ENCODE data around the gene ALOX15.
"Not testable (repeated sequence)": the region's sequence is repeated elsewhere in the genome, so short reads cannot be mapped to it uniquely, and the experiment has no call there.

ALOX15 gene

DNA sequence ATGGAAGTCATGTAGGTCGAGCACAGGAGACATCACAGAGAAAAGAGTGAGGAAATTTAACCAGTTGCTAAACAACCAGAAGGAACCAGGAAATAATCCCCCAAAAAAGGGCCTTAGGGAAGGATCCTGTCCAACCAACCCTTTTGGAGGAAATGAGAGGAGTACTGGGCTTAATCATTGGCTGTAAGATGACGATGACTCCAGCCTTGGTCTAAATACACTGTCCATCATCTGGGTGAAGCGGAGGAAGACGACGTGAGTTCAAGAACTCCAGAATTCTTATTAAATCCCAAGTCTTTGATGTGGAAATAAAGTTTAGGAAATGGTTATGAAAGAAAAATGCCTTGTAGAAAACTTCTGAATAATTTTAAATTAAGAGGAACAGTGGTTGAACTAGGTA, 11.5 kb upstream of the ALOX15 start:
- DNase-seq (ENCODE audit: low spot score), result no peak

DNA sequence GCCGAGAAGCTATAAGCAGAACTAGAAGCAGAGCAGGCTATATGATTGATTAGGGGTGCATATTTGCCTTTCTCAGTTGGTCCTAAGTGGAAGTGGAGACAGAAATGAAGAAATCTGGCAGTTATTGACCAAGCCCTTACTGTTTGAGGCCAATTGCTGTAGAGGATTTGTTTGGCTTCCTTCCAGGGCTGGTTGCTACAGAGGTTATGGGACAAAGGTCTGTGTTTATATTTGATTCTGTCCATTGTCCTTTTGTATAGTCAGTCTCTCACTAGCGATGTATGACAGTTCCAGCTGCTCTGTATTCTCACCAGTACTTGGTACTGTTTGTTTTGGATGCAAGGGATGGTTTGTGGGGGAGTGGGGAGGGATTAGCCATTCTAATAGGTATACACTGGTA, 7.3 kb upstream of the ALOX15 start:
- DNase-seq (ENCODE audit: low spot score), result no peak

DNA sequence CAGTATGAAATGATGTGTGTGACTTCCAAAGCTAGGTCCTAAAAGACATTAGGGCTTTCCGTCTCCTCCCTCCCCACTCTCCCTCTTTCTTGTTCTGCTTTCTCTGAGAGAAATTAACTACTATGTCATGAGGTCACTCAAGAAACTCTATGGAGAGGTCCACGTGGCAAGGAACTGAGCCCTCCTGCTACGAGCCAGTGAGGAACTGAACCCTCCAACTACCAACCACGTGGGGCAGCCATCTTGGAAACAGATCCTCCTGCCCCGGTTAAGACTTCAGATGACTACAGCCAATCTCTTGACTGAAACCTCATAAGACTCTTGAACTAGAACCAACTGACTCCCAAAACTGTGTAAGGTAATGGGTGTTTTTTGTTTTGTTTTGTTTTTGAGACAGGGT, 4.2 kb upstream of the ALOX15 start:
- no peak for DNase-seq (ENCODE audit: low spot score)

DNA sequence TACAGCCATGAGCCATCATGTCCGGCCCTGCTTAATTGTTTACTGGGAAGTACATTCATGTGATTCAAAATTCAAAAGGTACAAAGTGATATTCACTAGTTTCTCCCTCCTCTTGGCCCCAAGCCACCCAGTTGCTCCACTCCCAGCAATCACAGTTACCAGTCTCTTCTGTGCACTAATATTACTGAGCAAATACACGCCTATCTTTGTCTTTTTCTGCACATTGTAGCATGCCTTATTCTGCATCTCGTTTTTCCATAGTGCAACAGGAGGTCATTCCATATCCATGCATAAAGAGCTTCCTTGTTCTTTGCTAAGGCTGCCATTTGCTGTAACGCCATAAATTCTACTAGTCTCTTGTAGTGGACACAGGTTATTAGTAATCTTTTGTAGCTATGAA, 2.2 kb upstream of the ALOX15 start:
- DNase-seq (ENCODE audit: low spot score), result no peak

DNA sequence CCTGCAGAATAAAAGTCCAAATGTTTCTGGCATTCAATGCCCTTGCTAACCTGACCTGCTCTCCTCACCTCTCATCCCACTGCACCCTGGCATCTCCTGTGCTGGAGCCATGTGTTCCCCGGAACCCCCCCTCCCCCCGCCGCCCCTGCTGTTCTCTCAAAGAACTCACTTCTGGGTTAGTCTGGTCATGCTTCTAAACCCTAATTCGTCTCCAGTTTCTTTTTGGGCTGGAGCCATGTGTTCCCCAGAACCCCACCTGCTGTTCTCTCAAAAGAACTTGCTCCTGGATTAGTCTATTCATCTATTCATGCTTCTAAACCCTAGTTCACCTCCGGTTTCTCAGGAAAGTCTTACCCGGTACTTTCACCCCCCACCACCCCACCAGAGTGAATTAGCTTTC, 808 bp upstream of the ALOX15 start:
- no peak for DNase-seq (ENCODE audit: low spot score)

DNA sequence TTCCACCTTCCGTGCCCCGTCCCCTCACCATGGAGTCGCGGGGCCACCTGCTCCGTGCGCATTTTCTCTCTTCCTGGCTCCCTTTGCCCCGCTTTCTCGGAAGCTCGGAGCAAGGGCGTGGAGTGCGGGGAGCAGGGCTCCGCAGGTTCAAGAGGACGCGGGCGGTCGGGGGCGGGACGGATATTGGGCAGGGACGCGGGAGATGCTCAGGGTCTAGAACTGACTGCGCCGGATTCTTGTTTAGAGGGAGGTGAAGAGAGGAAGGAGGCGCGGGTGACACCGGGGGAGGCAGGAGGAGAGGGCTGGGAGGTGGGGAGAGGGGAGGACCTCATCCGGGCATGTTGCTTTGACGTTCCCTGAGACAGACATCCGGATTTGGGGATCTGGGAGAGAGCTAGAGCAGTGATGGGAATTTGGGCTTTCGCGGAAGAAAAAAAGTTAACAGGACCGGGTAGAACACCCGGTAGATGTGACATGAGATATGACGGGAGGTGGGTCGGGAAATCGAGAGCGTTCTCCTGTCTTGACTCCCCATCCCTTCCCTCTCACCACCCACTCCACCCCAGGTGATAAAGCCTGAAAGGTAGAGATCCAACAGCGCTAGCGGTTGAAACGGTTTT, 799 bp downstream of the ALOX15 start:
- not testable (repeated sequence) for DNase-seq (ENCODE audit: low spot score)

DNA sequence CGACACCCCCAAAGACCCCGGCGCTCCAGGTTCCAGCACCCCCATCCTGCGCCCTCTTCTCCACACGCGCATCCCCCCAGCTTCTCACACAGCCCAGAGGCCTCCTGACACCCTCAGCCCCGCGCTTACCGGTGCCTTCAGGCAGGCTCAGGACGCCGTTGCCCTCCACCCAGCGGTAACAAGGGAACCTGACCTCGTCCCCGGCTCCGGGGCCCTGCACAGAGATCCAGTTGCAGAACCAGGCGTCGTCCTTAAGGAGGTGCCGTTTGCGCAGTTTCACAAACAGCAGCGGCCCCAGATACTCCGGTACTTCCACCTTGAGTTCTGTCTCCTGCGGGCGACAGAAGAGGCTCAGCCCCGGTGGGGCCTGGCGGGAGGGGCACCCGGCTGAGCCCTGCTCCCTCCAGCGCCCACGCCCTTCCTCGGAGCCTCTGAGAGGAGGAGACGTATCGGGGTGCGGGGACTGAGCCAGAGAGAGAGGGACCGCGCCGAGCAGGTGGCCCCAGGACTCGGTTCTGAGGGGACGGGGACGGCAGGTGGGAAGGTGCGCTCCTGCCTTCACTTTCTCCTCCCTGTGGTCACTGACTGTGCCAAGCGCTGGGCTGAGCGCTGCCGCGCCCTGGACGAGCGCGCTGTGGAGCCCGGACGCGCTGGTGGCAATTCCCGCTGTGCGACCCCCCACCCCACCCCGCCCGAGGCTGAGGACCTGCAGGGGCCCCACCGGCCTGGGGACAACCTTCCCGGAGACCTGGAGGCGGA, 2.0 kb downstream of the ALOX15 start:
- peak; percentile 86 for DNase-seq (ENCODE audit: low spot score)

DNA sequence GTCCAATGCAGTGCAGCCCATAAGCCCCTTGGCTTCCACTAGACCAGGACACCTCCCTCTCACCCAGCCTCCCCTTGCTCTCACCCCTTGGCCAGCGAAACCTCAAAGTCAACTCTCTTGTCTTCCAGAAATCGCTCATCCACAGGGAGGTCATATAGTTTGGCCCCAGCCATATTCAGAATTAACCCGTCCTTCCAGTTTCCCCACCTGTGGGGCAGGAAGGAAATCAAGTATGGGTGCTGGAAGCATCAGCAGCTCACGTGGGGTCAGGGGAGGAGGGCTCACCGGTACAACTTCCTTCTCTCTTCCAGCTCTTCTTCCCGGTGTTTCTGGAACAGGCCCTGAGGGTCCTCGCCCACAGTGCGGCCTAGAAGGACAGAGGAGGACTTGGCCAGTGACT, 2.7 kb downstream of the ALOX15 start:
- DNase-seq (ENCODE audit: low spot score), result not testable (repeated sequence)

DNA sequence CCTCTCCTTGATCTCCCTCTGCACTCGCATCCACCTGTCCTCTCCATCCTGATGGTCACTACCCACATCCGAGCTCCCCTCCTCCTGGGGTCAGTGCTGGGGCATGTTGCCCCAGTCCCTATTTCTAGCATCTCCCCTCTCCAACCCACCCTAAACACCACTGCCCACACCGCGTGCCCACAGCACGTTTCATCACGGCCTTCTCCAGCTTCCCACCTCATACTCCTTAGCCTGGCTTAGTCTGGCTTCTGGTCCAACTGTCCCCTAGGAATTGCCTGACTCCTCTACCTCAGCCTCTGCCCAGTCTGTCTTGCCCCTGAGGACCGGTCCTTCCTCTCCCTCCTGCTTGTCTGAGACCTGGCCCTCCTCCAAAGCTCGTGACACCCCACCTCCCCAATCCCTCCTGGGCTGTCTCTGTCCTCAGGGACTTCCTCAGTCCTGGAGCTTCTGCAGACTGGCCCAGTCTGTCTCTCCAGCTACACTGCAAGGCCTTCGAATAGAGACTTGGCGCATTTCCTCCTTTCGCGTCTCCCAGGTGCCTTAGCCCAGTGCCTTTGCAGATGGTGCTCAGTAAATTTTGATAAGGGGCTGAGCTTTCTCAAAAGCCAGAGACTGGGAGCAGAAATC, 4.9 kb downstream of the ALOX15 start:
- DNase-seq (ENCODE audit: low spot score), result no peak

DNA sequence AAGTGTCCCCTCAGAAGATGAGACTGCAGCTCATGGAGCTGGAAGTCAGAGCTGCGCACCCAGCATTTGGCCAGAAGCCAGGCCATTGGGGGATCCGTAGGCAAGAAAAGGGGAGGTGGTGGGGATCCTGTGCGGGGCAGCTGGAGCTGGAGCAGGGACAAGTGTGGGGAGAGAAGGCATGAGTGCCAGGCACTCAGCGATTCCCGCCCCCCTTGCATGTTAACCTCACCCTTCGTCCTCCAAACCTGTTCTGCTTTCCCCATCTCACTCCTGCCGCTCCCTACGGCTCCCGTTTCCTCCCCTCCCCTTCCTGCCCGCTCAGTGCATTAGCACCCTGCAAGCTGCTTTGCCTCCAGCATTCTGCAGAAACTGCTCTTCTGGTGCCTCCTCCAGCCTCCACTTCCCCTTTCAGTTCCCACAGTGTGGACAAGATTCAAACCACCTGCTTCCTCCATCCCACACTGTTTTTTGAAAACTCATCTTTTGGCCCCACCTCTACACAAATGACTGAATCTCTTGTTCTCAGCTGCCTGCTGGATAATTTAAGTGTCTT, 5.6 kb downstream of the ALOX15 start:
- DNase-seq (ENCODE audit: low spot score), result no peak

DNA sequence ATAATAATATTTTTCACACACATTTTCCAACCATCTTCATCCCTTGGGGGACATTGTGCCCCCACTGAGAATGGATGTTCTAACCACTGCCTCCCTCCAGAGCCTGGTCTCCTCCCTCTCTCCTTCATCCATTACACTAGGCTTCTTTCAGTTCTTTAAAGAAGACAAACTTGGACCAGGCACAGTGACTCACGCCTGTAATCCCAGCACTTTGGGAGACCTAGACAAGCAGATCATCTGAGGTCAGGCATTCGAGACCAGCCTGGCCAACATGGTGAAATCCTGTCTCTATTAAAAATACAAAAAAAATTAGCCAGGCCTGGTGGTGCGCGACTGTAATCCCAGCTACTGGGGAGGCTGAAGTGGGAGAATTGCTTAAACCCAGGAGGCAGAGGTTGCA, 6.5 kb downstream of the ALOX15 start:
- DNase-seq (ENCODE audit: low spot score), result no peak

DNA sequence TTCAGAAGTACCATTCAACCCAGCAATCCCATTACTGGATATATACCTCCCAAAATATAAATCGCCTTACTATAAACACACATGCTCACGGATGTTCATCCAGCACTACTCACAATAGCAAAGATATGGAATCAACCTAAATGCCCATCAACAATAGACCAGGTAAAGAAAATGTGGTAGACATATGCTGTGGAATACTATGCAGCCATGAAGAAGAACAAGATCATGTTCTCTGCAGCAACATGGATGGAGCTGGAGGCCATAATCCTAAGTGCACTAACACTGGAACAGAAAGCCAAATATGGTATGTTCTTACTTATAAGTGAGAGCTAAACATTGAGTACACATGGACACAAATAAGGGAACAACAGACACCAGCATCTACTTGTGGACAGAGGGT, 7.8 kb downstream of the ALOX15 start:
- DNase-seq (ENCODE audit: low spot score), result no peak

DNA sequence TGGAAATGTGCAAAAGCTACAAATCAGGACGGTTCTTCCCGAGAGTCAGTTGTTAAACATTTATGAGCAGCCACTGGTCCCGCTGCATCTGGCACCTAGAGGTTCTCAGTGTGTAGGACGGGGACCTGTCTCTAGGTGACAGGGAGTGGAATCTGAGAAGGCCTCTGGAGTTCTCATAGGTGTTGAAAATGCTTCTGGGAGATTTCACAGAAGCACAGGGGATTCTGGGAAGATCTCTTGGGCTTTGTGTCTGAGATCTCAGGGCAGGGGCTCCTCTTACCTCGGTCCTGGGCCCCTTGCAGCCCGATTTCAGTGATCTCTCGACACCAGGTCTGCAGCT, 8.9 kb downstream of the ALOX15 start:
- no peak for DNase-seq (ENCODE audit: low spot score)

DNA sequence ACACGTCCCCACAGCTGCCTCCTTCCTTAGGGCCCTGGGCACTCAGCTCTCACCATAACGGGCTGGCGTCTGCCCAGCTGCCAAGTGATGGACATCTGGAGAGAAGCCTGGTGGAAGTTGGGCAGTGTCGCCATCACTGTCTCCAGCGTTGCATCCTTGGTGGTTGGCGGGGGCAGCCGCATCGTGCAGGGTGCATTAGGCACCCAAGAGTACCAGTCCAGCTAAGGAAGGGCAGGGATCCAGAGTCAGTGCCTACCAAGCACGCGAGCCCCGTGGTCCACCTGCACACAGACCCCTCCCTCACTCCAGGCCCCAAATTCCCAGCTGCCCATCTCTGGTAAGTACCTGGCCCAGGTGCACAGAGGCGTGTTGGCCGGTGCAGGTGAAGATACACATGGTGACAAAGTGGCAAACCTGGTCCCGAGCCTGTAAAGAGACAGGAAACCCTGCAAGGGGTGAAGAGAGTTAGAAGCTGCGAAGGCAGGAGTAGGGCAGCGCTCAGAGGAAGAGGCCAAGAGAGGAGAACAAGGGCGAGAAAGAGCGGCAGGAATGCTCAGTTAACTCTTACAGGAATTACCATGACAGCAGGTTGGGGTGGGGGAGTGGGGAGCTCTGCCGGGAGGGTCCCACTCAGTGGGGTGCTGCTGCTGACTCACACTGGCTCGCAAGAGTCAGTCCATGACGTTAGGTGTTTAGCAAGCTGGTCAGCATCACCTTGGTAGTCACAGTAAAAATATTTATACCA, 9.5 kb downstream of the ALOX15 start:
- no peak for DNase-seq (ENCODE audit: low spot score)

DNA sequence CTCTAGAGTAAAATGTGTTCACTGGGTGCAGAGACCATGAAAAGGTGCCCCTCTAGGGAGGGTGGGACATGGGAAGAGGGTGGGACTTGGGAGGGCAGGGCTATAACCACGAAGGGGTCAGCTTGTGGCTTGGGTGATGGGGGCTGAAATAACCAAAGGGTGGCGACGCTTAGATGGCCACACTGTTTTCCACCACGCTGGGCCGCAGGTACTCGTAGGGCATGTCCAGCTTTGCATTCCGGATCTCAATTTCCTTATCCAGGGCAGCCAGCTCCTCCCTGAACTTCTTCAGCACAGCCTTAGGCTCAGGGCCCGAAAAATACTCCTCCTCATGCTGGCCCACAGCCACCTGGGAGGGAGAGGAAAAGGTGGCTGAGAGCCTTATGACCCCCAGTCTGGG, 10.0 kb downstream of the ALOX15 start:
- DNase-seq (ENCODE audit: low spot score), result no peak

DNA sequence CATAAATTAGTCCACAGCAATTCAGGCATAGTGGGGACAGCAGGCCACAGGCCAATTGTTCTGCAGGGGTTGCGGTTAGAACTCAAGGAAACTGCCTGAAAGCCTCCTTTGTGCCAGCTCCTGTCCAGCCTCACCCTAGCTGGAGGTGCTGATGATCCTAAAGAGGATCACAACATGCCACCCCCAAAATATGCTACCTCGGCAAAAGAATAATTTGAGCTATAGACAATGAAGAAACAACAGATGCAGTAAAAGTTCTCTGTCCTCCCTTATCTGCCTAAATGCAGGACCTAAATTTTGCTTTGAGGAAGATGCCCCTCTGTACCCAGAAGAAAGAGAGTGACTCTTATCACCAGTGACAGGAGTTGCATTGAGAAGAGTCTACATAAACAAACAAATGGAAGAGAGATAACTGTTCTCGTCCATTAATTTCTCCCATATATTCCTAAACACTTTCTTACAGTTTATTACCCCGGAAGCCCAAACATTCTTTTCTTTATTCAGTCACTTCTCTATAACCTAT, 14.7 kb downstream of the ALOX15 start:
- no peak for DNase-seq (ENCODE audit: low spot score)

DNA sequence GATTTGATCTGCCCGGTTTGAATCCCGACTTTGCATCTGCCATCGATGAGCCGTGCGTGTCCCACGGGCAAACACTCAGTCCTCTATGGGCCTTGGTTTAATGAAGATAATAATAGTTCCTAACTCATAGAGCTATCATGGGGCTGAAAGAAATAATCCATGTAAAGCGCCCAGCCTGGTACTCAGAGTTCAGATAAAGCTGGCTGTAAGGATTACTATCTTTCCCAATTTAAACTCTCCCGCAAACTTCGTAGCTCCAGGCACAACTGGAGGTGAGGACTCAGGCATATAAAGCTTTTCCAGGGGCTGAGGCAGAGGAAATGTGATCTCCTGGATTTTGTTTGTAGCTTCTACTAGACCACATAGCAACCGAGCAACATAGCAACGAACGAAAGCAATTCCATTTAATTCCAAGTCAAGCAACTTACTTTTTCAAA, 16.3 kb downstream of the ALOX15 start:
- DNase-seq (ENCODE audit: low spot score), result no peak

DNA sequence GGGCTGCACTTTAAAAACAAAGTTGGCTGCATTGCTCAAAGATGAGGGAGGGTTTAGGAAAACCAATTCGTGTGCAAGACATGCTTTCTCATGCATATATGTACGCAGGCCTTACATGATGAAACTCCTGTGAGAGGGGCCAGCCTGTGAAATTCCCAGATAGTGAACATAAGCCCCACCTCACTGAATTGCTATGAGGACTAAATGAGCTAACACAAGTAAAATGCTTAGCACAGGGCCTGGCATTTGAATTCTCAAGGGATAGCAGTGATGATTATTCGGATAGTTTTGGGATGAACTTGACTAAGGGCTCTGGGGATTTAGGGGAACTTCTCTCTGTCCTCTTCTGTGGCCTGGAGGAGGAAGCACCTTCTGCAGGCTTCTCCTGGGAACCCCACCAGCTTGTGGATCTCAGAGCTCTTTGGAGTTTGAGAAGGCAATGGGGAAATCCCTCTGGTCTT, 17.0 kb downstream of the ALOX15 start:
- not testable (repeated sequence) for DNase-seq (ENCODE audit: low spot score)

DNA sequence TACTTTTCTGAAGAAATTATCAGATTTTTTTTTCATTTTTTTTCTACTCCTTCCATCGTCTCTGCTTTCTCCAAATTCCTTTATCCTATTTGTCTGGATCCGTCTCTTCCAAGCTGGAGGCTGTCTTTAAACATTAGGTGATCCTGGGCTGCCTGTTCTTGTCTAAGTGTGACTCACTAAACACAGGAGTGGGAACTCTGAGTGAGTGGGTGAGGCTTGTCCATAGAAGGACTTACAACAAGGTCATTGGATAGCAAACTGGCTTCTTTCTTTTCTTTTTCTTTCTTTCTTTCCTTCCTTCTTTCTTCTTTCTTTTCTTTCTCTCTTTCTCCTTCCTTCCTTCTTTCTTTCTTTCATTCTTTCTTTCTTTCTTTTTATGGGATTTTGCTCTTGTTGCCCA, 18.2 kb downstream of the ALOX15 start:
- no peak for DNase-seq (ENCODE audit: low spot score)

DNA sequence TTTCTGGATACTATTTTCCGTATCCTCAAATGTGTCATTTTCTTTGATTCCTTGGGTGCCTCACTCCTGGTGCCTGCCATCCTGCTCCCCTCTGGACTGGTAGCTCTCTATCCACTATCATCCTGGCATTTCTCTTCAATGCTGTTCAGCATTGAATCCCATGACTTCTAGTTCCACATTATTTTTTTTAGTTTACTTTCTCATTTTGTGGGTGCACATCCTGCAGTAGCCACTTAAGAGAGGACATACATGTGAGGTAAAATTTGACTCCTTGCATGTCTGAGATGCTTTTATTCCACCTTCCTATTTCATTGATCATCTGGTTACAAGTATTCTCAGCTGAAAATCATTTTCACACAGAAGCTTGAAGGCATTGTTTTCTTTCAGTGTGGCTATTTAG, 19.1 kb downstream of the ALOX15 start:
- no peak for DNase-seq (ENCODE audit: low spot score)

DNA sequence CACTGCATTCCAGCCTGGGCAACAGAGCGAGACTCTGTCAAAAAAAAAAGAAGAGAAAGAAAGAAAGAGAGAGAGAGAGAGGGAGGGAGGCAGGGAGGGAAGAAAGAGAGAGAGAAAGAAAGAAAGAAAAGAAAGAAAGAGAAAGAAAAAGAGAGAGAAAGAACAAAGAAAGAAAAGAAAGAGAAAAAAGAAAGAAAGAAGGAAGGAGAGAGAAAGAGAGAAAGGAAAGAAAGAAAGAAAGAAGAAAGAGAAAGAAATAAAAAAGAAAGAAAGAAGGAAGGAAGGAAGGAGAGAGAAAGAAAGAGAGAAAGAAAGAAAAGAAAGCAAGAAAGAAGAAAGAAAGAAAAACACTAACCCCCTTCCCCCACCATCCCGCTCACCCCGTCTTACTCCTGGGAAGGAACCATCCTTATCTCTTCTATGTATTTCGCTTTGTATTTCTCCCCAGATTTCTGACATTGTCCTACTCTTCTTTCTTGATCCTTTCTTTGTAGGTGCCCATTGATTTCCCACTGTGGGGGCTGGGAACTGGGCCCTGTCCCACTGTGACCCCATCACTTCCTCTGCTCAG, 20.9 kb downstream of the ALOX15 start:
- DNase-seq (ENCODE audit: low spot score), result no peak
